ENCODE results near the gene NDUFS2. TPM values are rescaled to one million over a fixed set of nuclear protein-coding genes. Genes with fewer than 3 reads are reported as not detected.

Gene NDUFS2
- total and polyA plus RNA-seq, 2 donors (not counting 1 experiment from before 2014, with no cell fraction given), result 53.9 to 82.3 TPM

DNA sequence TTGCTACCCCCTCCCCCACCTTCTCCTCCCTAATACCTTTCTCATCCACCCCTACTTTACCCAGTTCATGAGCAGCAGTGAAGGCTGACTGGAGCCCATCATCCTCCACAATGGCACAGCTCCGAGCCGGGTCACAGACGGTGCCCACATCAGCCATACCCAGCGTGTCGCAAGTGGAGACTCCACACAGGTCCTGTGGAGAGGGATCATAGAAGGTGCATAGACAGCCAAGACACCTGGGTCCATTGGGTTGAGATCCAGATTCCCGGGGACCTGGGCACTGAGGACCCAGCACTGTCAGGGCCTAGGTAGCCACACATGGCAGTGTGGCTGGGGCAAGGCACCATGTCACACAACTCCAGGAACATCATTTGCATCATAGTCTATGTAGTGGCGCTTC lies 6.1 kb upstream of the NDUFS2 start:
- no peak overlapping the region for H3K4me2 ChIP-seq (replicated peaks; ENCODE audit: low read depth, low read length, poor library complexity, severe bottlenecking)
- no peak overlapping the region for H3K4me3 ChIP-seq (ENCODE audit: control extremely low read depth in 1 of 5, extremely low read depth in 1 of 5, insufficient read depth in 1 of 5, low read depth in 2 of 5, low read length in 4 of 5)
- no peak overlapping the region for H3K27ac ChIP-seq (ENCODE audit: low read length in 2 of 2)
- no peaks in the 10 kb centered on the region for H3K27me3 Mint-ChIP-seq
- H3K4me1 Mint-ChIP-seq, result peaks cover 46% of the 10 kb centered on the region
- no peaks in the 10 kb centered on the region for H3K27me3 ChIP-seq (replicated peaks in 1 of 4; ENCODE audit: control extremely low read depth in 1 of 4, control insufficient read depth in 3 of 4, insufficient read depth in 4 of 4, low read length in 3 of 4)
- H2AFZ ChIP-seq (ENCODE audit: insufficient read depth, low read depth, low read length, poor library complexity, severe bottlenecking), result no peak overlapping the region
- H3K4me3 Mint-ChIP-seq, result no peak overlapping the region
- intact Hi-C loops (cut with micrococcal nuclease), result no loop called here
- no peaks in the 10 kb centered on the region for H3K9me3 ChIP-seq (ENCODE audit: control extremely low read depth in 1 of 3, control insufficient read depth in 2 of 3, insufficient read depth in 1 of 3, low read length in 2 of 3)
- peak overlapping the region; percentile 50 for H3K27ac Mint-ChIP-seq
- ChIA-PET POLR2A (no interaction called here), CTCF (interaction anchor here (2.1 to 2.3 kb wide), 3 partner anchors 10 to 29 kb away, joined by 5 to 13 read pairs (median 6); no protein-coding TSS in a partner anchor)
- no peaks in the 10 kb centered on the region for H3K36me3 ChIP-seq (replicated peaks in 1 of 2; ENCODE audit: control extremely low read depth in 1 of 2, control insufficient read depth in 1 of 2, extremely low read depth in 1 of 2, insufficient read depth in 2 of 2, low read length in 1 of 2)
- no peak for TF ChIP-seq EZH2 (IDR thresholded peaks at IDR 0.05; ENCODE audit: borderline replicate concordance, insufficient read depth, low read depth, low read length, poor library complexity, severe bottlenecking)
- TF ChIP-seq, protein P1, sequence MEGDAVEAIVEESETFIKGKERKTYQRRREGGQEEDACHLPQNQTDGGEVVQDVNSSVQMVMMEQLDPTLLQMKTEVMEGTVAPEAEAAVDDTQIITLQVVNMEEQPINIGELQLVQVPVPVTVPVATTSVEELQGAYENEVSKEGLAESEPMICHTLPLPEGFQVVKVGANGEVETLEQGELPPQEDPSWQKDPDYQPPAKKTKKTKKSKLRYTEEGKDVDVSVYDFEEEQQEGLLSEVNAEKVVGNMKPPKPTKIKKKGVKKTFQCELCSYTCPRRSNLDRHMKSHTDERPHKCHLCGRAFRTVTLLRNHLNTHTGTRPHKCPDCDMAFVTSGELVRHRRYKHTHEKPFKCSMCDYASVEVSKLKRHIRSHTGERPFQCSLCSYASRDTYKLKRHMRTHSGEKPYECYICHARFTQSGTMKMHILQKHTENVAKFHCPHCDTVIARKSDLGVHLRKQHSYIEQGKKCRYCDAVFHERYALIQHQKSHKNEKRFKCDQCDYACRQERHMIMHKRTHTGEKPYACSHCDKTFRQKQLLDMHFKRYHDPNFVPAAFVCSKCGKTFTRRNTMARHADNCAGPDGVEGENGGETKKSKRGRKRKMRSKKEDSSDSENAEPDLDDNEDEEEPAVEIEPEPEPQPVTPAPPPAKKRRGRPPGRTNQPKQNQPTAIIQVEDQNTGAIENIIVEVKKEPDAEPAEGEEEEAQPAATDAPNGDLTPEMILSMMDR (IDR thresholded peaks at IDR 0.05), result no peak
- H3K9me3 Mint-ChIP-seq (ENCODE audit: insufficient read depth), result no peaks in the 10 kb centered on the region
- peaks cover 40 to 56% of the 10 kb centered on the region in 2 donors for H3K4me1 ChIP-seq (ENCODE audit: control insufficient read depth in 2 of 2, insufficient read depth in 2 of 2, low read length in 2 of 2)
- ATAC-seq (ENCODE audit: low read depth) (no peak), DNase-seq (no peak)
- H3K9ac ChIP-seq (ENCODE audit: low read length), result no peak overlapping the region
- H3K79me2 ChIP-seq (ENCODE audit: control insufficient read depth, insufficient read depth, low read length), result peaks cover 20% of the 10 kb centered on the region
- 100% methylated on average over 6 of the region's 7 CpGs for WGBS (ENCODE audit: insufficient coverage)
- no peaks in the 10 kb centered on the region for H4K20me1 ChIP-seq (ENCODE audit: control insufficient read depth, insufficient read depth, low read length, poor library complexity, severe bottlenecking)

DNA sequence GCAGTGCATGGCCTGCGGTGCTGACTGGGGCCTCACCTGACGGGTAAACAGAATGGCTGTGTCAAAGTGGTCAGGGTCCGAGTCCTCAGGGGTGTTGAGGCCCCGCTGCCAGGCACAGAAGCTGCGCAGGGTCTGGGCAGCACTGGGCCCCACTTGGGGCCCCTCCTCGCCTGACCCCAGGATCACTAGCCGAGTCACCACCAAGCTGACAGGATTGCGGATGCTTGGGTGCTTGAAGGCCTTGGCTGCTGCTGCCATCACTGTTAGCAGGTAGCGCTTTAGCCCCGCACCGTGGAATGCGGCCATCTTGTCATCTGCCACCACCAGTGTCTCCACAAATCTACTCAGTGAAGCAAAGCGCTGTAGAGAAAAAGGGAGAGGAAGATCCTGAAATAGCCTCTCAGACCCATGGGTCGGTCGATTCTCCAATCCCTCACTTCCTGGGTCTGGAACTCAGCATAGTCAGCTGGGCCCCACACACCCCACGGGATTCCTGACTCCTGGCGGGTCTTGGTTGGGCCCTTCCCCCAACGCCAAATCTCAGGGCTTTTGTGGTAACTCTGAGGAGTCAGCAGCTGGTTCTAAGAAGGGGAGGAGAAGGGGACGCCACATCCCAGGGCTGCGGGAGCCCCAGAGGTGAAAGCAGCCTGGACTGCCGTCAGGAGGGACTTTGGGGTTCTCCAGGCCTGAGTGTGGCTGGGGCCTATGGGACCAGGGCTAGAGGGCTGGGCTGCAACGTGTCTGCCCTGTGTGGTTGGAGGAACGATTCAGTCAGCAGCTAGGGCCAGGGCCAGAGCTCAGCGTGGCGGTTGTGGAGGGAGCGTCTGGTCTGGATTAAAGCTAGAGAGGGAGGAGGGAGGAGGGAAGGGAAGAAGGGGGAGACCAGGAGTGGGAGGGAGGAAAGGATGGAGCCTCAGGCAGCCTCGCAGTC lies 5.4 kb upstream of the NDUFS2 start:
- no peak overlapping the region for H3K27ac Mint-ChIP-seq
- H3K4me1 Mint-ChIP-seq, result peaks cover 51% of the 10 kb centered on the region

More for the DNA sequence above, 5.4 kb upstream of the NDUFS2 start:
- no peaks in the 10 kb centered on the region for H3K27me3 ChIP-seq (replicated peaks in 1 of 4; ENCODE audit: control extremely low read depth in 1 of 4, control insufficient read depth in 3 of 4, insufficient read depth in 4 of 4, low read length in 3 of 4)
- no peak overlapping the region for H3K9ac ChIP-seq (ENCODE audit: low read length)
- H3K4me3 ChIP-seq (ENCODE audit: control extremely low read depth in 1 of 5, extremely low read depth in 1 of 5, insufficient read depth in 1 of 5, low read depth in 2 of 5, low read length in 4 of 5), result no peak overlapping the region
- WGBS (ENCODE audit: insufficient coverage), result 92% methylated on average over 20 of the region's 27 CpGs
- H3K4me2 ChIP-seq (replicated peaks; ENCODE audit: low read depth, low read length, poor library complexity, severe bottlenecking), result no peak overlapping the region
- TF ChIP-seq EZH2 (IDR thresholded peaks at IDR 0.05; ENCODE audit: borderline replicate concordance, insufficient read depth, low read depth, low read length, poor library complexity, severe bottlenecking), result no peak
- TF ChIP-seq, protein P1 (IDR thresholded peaks at IDR 0.05), result no peak
- no peak for DNase-seq
- no peak overlapping the region for H3K27ac ChIP-seq (ENCODE audit: low read length in 2 of 2)
- Mint-ChIP-seq H3K9me3 (ENCODE audit: insufficient read depth) (no peaks in the 10 kb centered on the region), H3K27me3 (no peaks in the 10 kb centered on the region), H3K4me3 (no peak overlapping the region)
- intact Hi-C loops (cut with micrococcal nuclease), result no loop called here
- H3K4me1 ChIP-seq (ENCODE audit: control insufficient read depth in 2 of 2, insufficient read depth in 2 of 2, low read length in 2 of 2), result peaks cover 46 to 61% of the 10 kb centered on the region in 2 donors
- no peaks in the 10 kb centered on the region for H3K36me3 ChIP-seq (replicated peaks in 1 of 2; ENCODE audit: control extremely low read depth in 1 of 2, control insufficient read depth in 1 of 2, extremely low read depth in 1 of 2, insufficient read depth in 2 of 2, low read length in 1 of 2)
- CTCF ChIA-PET, result interaction anchor here (0.7 kb wide), 1 partner anchor 11 kb away, joined by 3 read pairs; no protein-coding TSS in a partner anchor
- H3K79me2 ChIP-seq (ENCODE audit: control insufficient read depth, insufficient read depth, low read length), result peaks cover 20% of the 10 kb centered on the region
- no peaks in the 10 kb centered on the region for H3K9me3 ChIP-seq (ENCODE audit: control extremely low read depth in 1 of 3, control insufficient read depth in 2 of 3, insufficient read depth in 1 of 3, low read length in 2 of 3)
- no peak overlapping the region for H2AFZ ChIP-seq (ENCODE audit: insufficient read depth, low read depth, low read length, poor library complexity, severe bottlenecking)
- POLR2A ChIA-PET, result no interaction called here
- H4K20me1 ChIP-seq (ENCODE audit: control insufficient read depth, insufficient read depth, low read length, poor library complexity, severe bottlenecking), result no peaks in the 10 kb centered on the region
- ATAC-seq (ENCODE audit: low read depth), result no peak

Measured in B cell (primary cell).